ENCODE results near the gene BRINP2.

BRINP2 gene

DNA sequence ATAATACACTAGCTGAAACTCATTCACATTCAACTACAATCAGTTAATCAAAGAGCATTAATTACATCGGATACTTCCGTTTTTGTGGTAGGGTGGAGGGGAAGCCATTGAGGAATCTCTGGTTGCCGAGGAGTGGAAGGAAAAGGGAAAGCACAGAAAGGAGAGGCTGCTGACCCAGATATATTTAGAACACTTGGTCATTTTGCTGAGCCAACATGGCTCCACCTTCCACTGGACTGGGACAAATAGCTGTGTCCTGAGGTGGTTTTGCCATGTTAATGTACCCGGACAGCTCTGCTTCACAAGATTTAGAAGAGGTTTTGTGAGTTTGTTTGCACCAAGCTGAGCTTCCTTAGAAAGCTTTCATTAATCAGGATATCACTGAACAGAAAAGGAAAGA lies 32.4 kb upstream of the BRINP2 start:
- no peak for DNase-seq (ENCODE audit: low read depth in 1 of 2, low spot score in 1 of 2)
- no peak overlapping the region for H3K4me3 ChIP-seq (replicated peaks; ENCODE audit: insufficient read depth, low read length)
- H3K27me3 ChIP-seq (ENCODE audit: insufficient read depth, poor library complexity, severe bottlenecking): peaks cover 2% of the 10 kb centered on the region
- no peak overlapping the region for H3K27ac ChIP-seq (replicated peaks)
- no peak for TF ChIP-seq GABPA (IDR thresholded peaks at IDR 0.05; ENCODE audit: low read depth)
- TF ChIP-seq, protein P1, sequence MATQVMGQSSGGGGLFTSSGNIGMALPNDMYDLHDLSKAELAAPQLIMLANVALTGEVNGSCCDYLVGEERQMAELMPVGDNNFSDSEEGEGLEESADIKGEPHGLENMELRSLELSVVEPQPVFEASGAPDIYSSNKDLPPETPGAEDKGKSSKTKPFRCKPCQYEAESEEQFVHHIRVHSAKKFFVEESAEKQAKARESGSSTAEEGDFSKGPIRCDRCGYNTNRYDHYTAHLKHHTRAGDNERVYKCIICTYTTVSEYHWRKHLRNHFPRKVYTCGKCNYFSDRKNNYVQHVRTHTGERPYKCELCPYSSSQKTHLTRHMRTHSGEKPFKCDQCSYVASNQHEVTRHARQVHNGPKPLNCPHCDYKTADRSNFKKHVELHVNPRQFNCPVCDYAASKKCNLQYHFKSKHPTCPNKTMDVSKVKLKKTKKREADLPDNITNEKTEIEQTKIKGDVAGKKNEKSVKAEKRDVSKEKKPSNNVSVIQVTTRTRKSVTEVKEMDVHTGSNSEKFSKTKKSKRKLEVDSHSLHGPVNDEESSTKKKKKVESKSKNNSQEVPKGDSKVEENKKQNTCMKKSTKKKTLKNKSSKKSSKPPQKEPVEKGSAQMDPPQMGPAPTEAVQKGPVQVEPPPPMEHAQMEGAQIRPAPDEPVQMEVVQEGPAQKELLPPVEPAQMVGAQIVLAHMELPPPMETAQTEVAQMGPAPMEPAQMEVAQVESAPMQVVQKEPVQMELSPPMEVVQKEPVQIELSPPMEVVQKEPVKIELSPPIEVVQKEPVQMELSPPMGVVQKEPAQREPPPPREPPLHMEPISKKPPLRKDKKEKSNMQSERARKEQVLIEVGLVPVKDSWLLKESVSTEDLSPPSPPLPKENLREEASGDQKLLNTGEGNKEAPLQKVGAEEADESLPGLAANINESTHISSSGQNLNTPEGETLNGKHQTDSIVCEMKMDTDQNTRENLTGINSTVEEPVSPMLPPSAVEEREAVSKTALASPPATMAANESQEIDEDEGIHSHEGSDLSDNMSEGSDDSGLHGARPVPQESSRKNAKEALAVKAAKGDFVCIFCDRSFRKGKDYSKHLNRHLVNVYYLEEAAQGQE (IDR thresholded peaks at IDR 0.05; ENCODE audit: insufficient replicate concordance, low read depth): no peak
- TF ChIP-seq, protein P2, sequence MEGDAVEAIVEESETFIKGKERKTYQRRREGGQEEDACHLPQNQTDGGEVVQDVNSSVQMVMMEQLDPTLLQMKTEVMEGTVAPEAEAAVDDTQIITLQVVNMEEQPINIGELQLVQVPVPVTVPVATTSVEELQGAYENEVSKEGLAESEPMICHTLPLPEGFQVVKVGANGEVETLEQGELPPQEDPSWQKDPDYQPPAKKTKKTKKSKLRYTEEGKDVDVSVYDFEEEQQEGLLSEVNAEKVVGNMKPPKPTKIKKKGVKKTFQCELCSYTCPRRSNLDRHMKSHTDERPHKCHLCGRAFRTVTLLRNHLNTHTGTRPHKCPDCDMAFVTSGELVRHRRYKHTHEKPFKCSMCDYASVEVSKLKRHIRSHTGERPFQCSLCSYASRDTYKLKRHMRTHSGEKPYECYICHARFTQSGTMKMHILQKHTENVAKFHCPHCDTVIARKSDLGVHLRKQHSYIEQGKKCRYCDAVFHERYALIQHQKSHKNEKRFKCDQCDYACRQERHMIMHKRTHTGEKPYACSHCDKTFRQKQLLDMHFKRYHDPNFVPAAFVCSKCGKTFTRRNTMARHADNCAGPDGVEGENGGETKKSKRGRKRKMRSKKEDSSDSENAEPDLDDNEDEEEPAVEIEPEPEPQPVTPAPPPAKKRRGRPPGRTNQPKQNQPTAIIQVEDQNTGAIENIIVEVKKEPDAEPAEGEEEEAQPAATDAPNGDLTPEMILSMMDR (IDR thresholded peaks at IDR 0.05; ENCODE audit: insufficient read depth, low read length): no peak

DNA sequence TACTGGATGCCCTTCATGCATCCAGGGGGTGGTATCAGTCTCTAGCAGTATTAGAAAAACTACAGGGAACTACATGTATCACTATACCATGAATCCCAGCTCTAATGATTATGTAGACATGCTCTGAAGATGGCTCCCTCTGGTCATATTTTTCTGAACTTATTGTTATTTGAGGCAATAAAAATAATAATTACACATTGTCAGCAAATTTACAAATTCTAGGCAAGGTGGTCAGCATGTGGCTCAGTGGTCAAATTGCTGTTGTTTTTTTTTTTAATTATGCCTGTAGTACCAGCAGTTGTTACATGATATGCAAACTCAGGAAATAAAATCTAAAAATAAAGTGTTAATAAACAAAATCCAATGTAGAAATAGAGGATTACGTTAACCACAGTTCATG lies 28.7 kb upstream of the BRINP2 start:
- DNase-seq (ENCODE audit: low read depth in 1 of 2, low spot score in 1 of 2): no peak
- H3K4me3 ChIP-seq (replicated peaks; ENCODE audit: insufficient read depth, low read length): no peak overlapping the region
- H3K27me3 ChIP-seq (ENCODE audit: insufficient read depth, poor library complexity, severe bottlenecking): peaks cover 2% of the 10 kb centered on the region
- no peak overlapping the region for H3K27ac ChIP-seq (replicated peaks)
- no peak for TF ChIP-seq SPI1 (IDR thresholded peaks at IDR 0.05; ENCODE audit: borderline replicate concordance, low read depth)
- no peak for TF ChIP-seq GABPA (IDR thresholded peaks at IDR 0.05; ENCODE audit: low read depth)
- TF ChIP-seq, protein P1 (IDR thresholded peaks at IDR 0.05; ENCODE audit: insufficient replicate concordance, low read depth): no peak
- TF ChIP-seq, protein P2 (IDR thresholded peaks at IDR 0.05; ENCODE audit: insufficient read depth, low read length): no peak
- TF ChIP-seq POLR2AphosphoS5 (IDR thresholded peaks at IDR 0.05; ENCODE audit: low read depth): no peak

DNA sequence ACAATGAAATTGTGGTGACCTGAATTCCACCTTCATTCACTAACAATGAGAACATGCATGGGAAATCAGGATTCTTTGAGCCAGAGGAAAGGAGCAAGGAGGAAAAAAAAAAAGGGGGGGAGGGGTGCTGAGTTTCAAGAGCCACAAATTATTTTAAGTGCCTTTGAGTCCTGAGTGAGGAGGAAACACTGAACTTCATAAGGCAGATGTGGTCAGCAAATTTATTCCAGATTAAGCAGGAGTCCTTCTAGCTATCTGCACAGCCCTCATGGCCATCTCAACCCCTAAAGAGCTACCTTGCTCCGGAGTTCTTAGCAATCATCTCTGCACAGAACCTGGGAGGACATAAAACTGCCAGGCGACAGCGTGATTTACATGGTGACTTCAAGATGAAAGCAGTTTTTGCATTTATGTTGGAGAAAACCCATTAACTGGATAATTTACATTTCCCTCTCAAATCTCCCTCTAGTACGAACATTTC lies 27.9 kb upstream of the BRINP2 start:
- DNase-seq (ENCODE audit: low read depth in 1 of 2, low spot score in 1 of 2): no peak

More for the DNA sequence above, 27.9 kb upstream of the BRINP2 start:
- TF ChIP-seq POLR2AphosphoS5 (IDR thresholded peaks at IDR 0.05; ENCODE audit: low read depth) (no peak), SPI1 (IDR thresholded peaks at IDR 0.05; ENCODE audit: borderline replicate concordance, low read depth) (no peak), GABPA (IDR thresholded peaks at IDR 0.05; ENCODE audit: low read depth) (no peak)
- TF ChIP-seq, protein P2 (IDR thresholded peaks at IDR 0.05; ENCODE audit: insufficient read depth, low read length): no peak
- TF ChIP-seq, protein P1 (IDR thresholded peaks at IDR 0.05; ENCODE audit: insufficient replicate concordance, low read depth): no peak
- Histone ChIP-seq H3K27me3 (ENCODE audit: insufficient read depth, poor library complexity, severe bottlenecking) (peaks cover 2% of the 10 kb centered on the region), H3K4me3 (replicated peaks; ENCODE audit: insufficient read depth, low read length) (no peak overlapping the region), H3K27ac (replicated peaks) (no peak overlapping the region)

Data from HL-60 (cell line).